GM23338 (cell line): Measurements from ENCODE around the gene CEP19. TPM values are rescaled to one million over a fixed set of nuclear protein-coding genes. Genes with fewer than 3 reads are reported as not detected.

Experiments used
- ATAC-seq: fragments of 200-7000 bp; cut with Tn5 transposase; 3 replicates; pipeline ENCODE4 v1.9.1; 2020
- DNase-seq: peaks from one replicate; pipeline ENCODE4 v3.0.0-alpha.2; 2015; ENCODE audit warnings: low spot score
- H2AFZ ChIP-seq: fragments of 200-600 bp; sonication (generic); 2 replicates; pipeline ENCODE4 v1.8.0; 2016; ENCODE audit warnings: antibody characterized with exemption, mild to moderate bottlenecking, moderate library complexity
- H3F3A ChIP-seq: fragments of 200-600 bp; sonication (generic); replicated peaks from 2 replicates; pipeline ENCODE4 v1.8.0; 2017; ENCODE audit warnings: antibody characterized with exemption, mixed run types, low read depth
- H3K27ac ChIP-seq: fragments of 200-600 bp; sonication (generic); 2 replicates; pipeline ENCODE4 v1.6.1; 2016; ENCODE audit warnings: low read depth
- H3K27me3 ChIP-seq: fragments of 200-600 bp; sonication (generic); 2 replicates; pipeline ENCODE4 v1.8.0; 2016; ENCODE audit warnings: mild to moderate bottlenecking, mixed run types, moderate library complexity; ENCODE audit not compliant: insufficient read depth
- H3K36me3 ChIP-seq: fragments of 200-600 bp; sonication (generic); 2 replicates; pipeline ENCODE4 v1.8.0; 2016; ENCODE audit warnings: mild to moderate bottlenecking; ENCODE audit not compliant: insufficient read depth
- H3K4me1 ChIP-seq: fragments of 200-600 bp; sonication (generic); 2 replicates; pipeline ENCODE4 v1.8.0; 2016; ENCODE audit warnings: mild to moderate bottlenecking, moderate library complexity; ENCODE audit not compliant: insufficient read depth
- H3K4me2 ChIP-seq: fragments of 200-600 bp; sonication (generic); 2 replicates; pipeline ENCODE4 v1.7.1; 2017; ENCODE audit warnings: mixed run types
- H3K4me3 ChIP-seq: fragments of 200-600 bp; sonication (generic); 2 replicates; pipeline ENCODE4 v1.6.1; 2016; ENCODE audit warnings: mixed run types
- H3K79me2 ChIP-seq: fragments of 200-600 bp; sonication (generic); replicated peaks from 2 replicates; pipeline ENCODE4 v1.8.0; 2017; ENCODE audit warnings: mild to moderate bottlenecking; ENCODE audit not compliant: insufficient read depth
- H3K9me2 ChIP-seq: fragments of 200-600 bp; sonication (generic); 2 replicates; pipeline ENCODE4 v1.8.0; 2017; ENCODE audit not compliant: insufficient read depth
- H4K20me1 ChIP-seq: fragments of 200-600 bp; sonication (generic); replicated peaks from 2 replicates; pipeline ENCODE4 v1.8.0; 2017; ENCODE audit warnings: mild to moderate bottlenecking; ENCODE audit not compliant: insufficient read depth
- H3K27ac Mint-ChIP-seq: 2 replicates; pipeline ENCODE4 v1.8.0; 2020; ENCODE audit warnings: inconsistent platforms, mild to moderate bottlenecking, moderate library complexity, mixed read lengths
- H3K27me3 Mint-ChIP-seq: 3 replicates; pipeline ENCODE4 v1.8.0; 2022; ENCODE audit warnings: low read depth, mild to moderate bottlenecking, moderate library complexity, mixed read lengths, inconsistent platforms; ENCODE audit not compliant: insufficient read depth, poor library complexity
- H3K36me3 Mint-ChIP-seq: 3 replicates; pipeline ENCODE4 v1.8.0; 2021; ENCODE audit warnings: low read depth, mild to moderate bottlenecking, inconsistent platforms, moderate library complexity, mixed read lengths
- H3K4me1 Mint-ChIP-seq: 3 replicates; pipeline ENCODE4 v1.8.0; 2020; ENCODE audit warnings: mild to moderate bottlenecking, inconsistent platforms, mixed read lengths
- H3K4me3 Mint-ChIP-seq: 3 replicates; pipeline ENCODE4 v1.8.0; 2021; ENCODE audit warnings: moderate library complexity, mild to moderate bottlenecking, inconsistent platforms, mixed read lengths
- H3K9me3 Mint-ChIP-seq: 3 replicates; pipeline ENCODE4 v1.8.0; 2020; ENCODE audit warnings: moderate library complexity, mild to moderate bottlenecking, inconsistent platforms, mixed read lengths
- CREB1 ChIP-seq: fragments of 250-450 bp; sonication (Bioruptor Pico); IDR thresholded peaks from 2 replicates; pipeline ENCODE4 v1.5.0; 2020; ENCODE audit warnings: low read depth, mild to moderate bottlenecking, moderate library complexity
- EZH2 ChIP-seq: fragments of 200-600 bp; sonication (generic); IDR thresholded peaks from one replicate; pipeline ENCODE4 v1.8.0; 2017; ENCODE audit warnings: antibody characterized with exemption, mild to moderate bottlenecking, low read depth; ENCODE audit not compliant: unreplicated experiment
- EZH2phosphoT487 ChIP-seq: fragments of 200-600 bp; sonication (generic); IDR thresholded peaks from one replicate; pipeline ENCODE4 v1.8.1; 2018; ENCODE audit warnings: antibody characterized with exemption; ENCODE audit not compliant: unreplicated experiment
- POLR2AphosphoS5 ChIP-seq: IDR thresholded peaks from 2 replicates; pipeline ENCODE4 v1.6.1; 2016; ENCODE audit warnings: antibody characterized with exemption, low read depth
- REST ChIP-seq: IDR thresholded peaks from one replicate; pipeline ENCODE4 v1.6.1; 2018; ENCODE audit warnings: antibody characterized with exemption; ENCODE audit not compliant: unreplicated experiment
- ZNF331 ChIP-seq: fragments of 250-450 bp; sonication (Bioruptor Pico); IDR thresholded peaks from 2 replicates; pipeline ENCODE4 v1.5.0; 2020; ENCODE audit warnings: low read depth, mild to moderate bottlenecking, moderate library complexity
- ZNF462 ChIP-seq: fragments of 250-450 bp; sonication (Bioruptor Pico); IDR thresholded peaks from 2 replicates; pipeline ENCODE4 v1.5.0; 2020; ENCODE audit warnings: mild to moderate bottlenecking, moderate library complexity
- polyA plus RNA-seq: library from polyadenylated mRNA; unstranded; fragments of >200 nt; fragmentation: Nextera tagmentation; extraction: Ambion mirVana; gene quantifications from 2 replicates; pipeline ENCODE4 v1.2.1, GENCODE V29; 2016
- total RNA-seq: library from RNA; depleted of rRNA; stranded (reverse); fragments of >200 nt; shearing (Covaris generic); gene quantifications from 2 replicates; pipeline ENCODE4 v1.2.3, GENCODE V29; 2014

The CEP19 gene
- total and polyA plus RNA-seq, 2 experiments from 2014 or later: 1.6 to 2.5 TPM

GRCh38 chr3:196677353-196677752 is 34.7 kb downstream of the CEP19 start:
- Histone ChIP-seq H3K36me3 (no peaks in the 10 kb centered on the region), H3K27ac (no peak overlapping the region), H3K4me1 (no peaks in the 10 kb centered on the region), H4K20me1 (no peaks in the 10 kb centered on the region), H3F3A (no peaks in the 10 kb centered on the region; the same call in 1 of the 2 replicates), H3K27me3 (no peaks in the 10 kb centered on the region), H2AFZ (no peak overlapping the region; the same call in 1 of the 2 replicates), H3K79me2 (no peaks in the 10 kb centered on the region), H3K4me2 (no peak overlapping the region), H3K9me2 (no peaks in the 10 kb centered on the region), H3K4me3 (no peak overlapping the region)
- Mint-ChIP-seq H3K4me1 (peaks cover 13% of the 10 kb centered on the region), H3K27me3 (peaks cover 4% of the 10 kb centered on the region), H3K36me3 (peaks cover 5% of the 10 kb centered on the region), H3K9me3 (peaks cover 6% of the 10 kb centered on the region; the same call in 2 of the 3 replicates), H3K27ac (no peak overlapping the region), H3K4me3 (no peak overlapping the region)
- TF ChIP-seq EZH2: no peak
- no peak for TF ChIP-seq REST
- TF ChIP-seq ZNF462: no peak
- TF ChIP-seq ZNF331: no peak
- no peak for TF ChIP-seq POLR2AphosphoS5
- no peak for TF ChIP-seq EZH2phosphoT487
- TF ChIP-seq CREB1 (CRISPR knock-in tag): no peak
- ATAC-seq (no peak), DNase-seq (no peak)
